Brain pericyte (primary cell): ENCODE measurements around the gene PTTG2.
"Not testable (repeated sequence)": the region's sequence is repeated elsewhere in the genome, so short reads cannot be mapped to it uniquely, and the experiment has no call there.

Source experiments
- DNase-seq: peaks from one replicate; pipeline ENCODE4 v3.0.0-alpha.2; 2012; ENCODE audit warnings: low read depth, low spot score

PTTG2 gene

GRCh38 chr4:37960098-37960497 is at the start of gene PTTG2:
PTTG2 (plus strand) TSS chr4:37960398; CDS start chr4:37960435, 37 bp downstream.
- no peak for DNase-seq

GRCh38 chr4:37914539-37914938 is 45.7 kb upstream of the PTTG2 start:
- DNase-seq: no peak

- DNase-seq: no peak
These were observed 42.8 kb upstream of the PTTG2 start for GRCh38 chr4:37917388-37917787.

GRCh38 chr4:37918653-37919052 is 41.5 kb upstream of the PTTG2 start:
- DNase-seq: no peak

GRCh38 chr4:37922328-37922727 is 37.9 kb upstream of the PTTG2 start:
- DNase-seq: no peak

- not testable (repeated sequence) for DNase-seq
These were observed 37.1 kb upstream of the PTTG2 start for GRCh38 chr4:37923089-37923488.

- no peak for DNase-seq
These were observed 35.3 kb upstream of the PTTG2 start for GRCh38 chr4:37924946-37925345.

DNA sequence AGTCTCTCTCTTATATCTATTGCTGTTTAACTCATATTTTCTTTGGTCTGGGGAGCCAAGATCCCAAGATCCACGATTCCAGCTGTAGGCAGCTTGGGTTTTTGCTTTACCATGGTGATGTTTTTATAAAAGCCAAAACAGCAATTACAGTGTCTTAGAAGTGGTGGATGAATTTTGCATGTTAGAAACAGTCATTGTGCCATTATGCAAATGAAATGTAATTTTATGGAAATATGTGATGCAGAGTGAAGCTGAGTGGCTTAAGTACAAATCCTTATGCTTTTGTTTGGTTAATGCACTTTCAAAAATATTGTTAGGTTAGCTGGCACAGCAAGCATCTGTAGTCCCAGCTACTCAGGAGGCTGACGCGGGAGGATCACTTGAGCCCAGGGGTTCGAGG is 32.8 kb upstream of the PTTG2 start:
- DNase-seq: no peak

- DNase-seq: no peak
These were observed 31.5 kb upstream of the PTTG2 start for GRCh38 chr4:37928426-37929416.

DNA sequence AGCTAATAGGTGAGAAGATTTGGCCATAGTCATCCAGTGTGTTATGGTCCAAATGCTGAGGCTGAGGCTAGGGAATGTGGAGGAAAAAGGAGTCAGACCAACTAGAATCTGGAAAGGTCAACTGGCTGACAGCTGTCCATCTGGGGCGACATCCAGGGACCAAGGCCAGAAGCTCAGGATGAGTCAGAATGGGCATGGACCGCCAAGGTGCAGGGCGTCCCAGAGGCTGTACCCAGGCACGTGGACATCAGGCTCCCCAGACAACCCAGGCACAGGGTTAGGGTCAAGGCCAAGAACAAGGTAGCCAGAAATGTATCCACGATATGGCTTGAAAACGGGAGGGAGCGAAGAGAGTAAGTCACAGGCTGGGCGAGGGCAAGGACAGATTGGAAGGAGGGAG is 26.1 kb upstream of the PTTG2 start:
- DNase-seq: no peak

- DNase-seq: no peak
These were observed 25.6 kb upstream of the PTTG2 start for GRCh38 chr4:37934609-37935008.

GRCh38 chr4:37935026-37935425 is 25.2 kb upstream of the PTTG2 start:
- no peak for DNase-seq

DNA sequence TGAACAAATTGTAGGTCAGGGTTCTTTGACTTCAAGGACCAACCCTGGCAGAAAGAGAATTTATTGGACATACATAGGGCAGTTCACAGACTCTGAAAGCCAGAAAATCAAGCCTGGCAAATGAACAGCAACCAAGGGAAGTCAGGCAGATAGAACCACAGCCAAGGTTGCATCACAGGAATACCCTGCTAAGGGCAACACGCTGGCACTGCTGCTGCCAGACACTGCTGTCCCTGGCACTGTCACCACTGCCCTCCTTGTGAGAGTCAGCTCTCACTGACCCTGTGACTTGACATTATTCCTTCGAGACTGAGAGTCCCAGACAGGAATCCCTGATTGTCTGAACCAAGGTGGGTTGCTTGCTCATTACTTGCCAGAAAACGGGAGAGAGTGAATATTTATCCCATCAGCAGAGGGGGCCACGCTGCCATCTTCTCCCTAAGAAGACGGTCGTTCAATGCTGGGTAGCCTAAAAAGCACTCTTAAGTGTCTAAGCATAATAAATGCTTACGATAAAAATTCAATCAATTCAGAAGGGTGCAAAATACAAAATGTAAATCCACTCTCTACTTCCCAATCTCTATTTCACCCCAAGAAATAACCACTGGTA is 23.2 kb upstream of the PTTG2 start:
- no peak for DNase-seq

DNA sequence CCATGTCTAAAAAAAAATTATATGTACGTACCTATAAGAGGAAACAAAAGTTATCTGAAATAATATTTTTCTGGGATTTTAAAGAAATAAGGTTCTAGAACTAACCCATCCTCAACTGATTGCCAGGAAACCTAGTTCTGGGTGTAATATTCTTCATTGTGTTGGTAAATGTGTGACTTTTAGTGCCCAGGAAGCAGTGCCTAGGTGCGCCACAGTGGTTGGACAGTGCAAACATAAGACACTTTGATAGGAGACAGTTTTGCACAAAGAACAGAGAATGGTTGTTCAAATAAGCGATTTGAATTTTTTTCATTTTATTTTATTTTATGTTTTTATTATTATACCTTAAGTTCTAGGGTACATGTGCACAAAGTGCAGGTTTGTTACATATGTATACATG is 22.0 kb upstream of the PTTG2 start:
- DNase-seq: no peak

DNA sequence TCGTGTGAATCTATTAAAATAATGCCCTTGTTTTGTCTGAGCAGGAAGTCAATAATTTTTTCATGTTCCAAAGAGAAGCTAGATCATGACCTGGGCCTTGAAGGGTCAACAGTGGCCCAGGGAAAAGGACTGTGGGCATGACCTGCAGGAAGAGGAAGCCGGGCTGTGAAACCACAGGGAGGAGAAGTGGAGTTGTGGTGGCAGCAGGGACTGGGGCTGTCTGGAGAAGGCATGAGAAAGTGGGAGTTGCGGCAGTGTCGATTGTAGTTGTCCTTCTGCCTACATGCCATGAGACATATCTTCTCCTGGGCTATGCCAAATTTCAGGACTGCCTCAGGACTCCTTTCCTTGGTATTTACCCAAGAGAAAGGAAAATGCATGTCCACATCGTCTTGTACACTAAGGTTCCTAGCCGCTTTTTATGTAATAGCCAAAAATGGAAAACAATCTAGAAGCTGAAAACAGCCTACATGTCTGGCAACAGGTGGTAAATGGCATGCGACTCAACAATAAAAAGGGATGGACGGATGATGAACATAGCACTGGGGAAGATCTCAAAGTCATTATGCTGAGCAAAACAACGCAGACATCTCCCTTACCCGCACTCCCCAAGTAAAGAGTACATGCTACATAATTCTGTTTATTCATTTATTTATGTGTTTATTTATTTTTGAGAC is 13.6 kb upstream of the PTTG2 start:
- no peak for DNase-seq

DNA sequence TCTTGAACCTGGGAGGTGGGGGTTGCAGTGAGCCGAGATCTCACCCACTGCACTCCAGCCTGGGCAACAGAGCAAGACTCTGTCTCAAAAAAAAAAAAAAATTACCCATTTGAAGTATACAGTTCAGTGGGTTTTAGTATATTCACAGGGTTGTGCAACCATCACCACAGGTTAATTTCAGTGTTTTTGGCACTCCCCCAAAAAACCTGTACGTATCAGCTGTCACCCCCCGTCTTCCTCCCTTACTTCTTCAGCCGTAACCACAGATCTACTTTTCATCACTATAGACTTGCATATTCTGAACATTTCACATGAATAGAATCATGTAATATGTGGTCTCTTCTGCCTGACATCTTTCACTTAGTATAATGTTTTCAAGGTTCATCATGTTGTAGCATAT is 11.7 kb upstream of the PTTG2 start:
- no peak for DNase-seq

DNA sequence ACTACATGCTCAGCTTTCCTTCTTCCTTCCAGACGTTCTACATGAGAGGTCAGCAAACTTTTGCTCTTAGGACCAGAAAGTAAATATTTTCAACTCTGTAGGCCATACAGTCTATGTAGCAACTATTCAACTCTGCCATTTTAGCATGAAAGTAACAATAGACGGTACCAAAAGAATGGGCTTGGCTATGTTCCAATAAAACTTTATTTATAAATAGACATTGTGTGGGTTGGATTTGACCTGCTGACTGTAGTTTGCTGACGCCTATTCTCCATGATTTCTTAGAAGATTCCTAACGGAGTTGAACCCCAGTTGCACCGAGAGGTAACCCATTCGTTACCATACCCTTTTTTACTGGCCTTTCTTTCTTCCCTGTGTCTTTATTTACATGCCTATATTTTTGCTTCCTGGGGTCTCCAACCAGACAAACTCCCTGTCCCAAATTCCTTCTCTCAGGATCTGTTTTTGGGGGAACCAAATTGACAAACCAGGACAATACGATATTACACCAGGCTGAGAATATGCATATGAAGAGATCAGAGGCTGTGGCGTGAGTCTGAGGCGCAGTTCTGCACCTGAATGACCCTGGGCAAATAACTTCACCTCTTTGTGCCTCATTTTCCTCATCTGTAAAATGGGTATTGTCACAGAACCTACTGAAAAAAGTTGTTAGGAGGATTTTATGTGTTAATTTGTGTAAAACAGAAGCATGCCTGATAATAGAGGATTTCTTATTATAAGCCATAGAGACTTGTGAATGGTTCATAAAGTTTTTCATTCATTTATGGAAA is 10.4 kb upstream of the PTTG2 start:
- DNase-seq: no peak

DNA sequence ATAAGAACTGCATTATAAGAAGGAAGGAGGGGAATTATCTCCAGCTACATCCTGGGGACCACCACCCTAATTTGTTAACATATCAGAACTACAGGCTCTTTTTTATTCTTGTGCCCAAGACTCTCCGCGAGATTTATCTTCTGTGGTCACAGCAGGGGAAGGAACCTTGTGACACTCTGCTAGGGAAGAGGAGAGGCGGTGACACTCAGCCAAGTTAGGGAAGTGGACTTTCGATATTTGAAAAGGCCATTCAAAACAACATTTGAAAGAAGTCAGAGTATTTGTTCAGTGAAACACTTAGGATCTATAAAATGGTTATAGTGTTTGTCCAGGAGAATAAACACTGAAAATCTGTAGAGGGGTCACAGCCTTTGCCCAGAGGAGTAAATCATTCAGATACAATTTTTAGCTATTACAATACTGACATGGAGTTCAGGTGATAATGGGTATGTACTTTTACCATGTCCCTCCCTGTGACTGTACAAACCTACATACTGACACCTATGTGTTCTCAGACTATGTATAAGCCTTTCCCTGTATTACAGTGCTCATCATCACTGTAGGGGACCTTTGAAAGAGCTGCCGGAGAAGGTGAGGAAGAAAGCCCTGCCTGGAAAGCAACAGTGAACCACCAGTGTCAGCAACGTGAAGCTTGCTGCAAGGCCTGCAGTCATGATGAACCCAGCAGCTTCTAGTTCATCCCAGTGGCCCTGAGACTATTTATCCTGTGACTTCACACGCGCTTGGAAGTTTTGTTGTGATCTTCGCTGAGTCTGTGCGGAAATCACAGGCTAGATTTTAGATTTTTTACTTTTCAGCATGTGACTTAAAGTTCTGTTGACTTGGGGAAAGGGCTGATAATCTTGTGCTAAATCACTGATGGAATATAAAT is 8.5 kb upstream of the PTTG2 start:
- DNase-seq: no peak

DNA sequence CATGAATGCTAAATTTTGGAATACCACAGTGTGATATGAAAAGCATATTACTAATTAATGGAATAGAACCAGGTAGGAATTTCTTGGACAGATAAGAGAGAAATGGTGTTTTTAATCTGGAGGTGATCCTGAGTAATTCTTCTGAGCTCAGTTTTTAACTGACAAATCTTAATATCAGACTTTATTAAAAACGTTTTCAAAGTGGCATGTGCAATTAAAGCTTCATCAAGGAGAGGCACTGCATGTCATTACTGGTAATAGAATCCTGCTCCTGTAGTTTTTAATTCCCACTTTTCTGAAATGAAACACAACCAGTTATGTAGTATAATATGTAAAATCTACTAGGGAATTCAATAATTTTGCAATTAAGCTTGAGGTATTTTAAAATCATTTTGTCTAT is 7.0 kb upstream of the PTTG2 start:
- DNase-seq: no peak

GRCh38 chr4:37953620-37954293 is 6.4 kb upstream of the PTTG2 start:
- DNase-seq: no peak
